Neural progenitor cell (in vitro differentiated cells): ENCODE data around the gene CDK16.

ENCODE experiments used
- EZH2 ChIP-seq: fragments of 200-600 bp; sonication (generic); IDR thresholded peaks from 2 replicates; pipeline ENCODE4 v1.6.1; 2017; ENCODE audit warnings: antibody characterized with exemption, mild to moderate bottlenecking, moderate library complexity
- TF ChIP-seq, protein P1 (sequence below): fragments of 200-600 bp; sonication (generic); IDR thresholded peaks from 2 replicates; pipeline ENCODE4 v1.5.1; 2017; ENCODE audit warnings: antibody characterized with exemption, mild to moderate bottlenecking

DNA sequence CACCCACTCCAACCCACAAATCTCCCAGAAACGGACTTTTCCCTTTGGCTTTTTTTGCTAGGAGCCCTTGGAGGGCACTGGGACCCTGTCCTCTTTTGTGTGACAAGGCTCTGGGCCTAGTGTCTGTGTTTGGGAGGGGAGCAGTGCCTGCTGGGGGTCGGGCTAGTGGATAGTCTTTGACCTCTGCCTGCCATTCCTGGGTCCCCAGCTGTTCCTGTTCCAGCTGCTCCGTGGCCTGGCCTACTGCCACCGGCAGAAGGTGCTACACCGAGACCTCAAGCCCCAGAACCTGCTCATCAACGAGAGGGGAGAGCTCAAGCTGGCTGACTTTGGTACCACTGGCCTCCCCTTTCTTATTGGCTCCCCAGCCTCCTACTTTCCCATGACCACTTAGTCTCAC lies 7.6 kb downstream of the CDK16 start:
- TF ChIP-seq, protein P1, sequence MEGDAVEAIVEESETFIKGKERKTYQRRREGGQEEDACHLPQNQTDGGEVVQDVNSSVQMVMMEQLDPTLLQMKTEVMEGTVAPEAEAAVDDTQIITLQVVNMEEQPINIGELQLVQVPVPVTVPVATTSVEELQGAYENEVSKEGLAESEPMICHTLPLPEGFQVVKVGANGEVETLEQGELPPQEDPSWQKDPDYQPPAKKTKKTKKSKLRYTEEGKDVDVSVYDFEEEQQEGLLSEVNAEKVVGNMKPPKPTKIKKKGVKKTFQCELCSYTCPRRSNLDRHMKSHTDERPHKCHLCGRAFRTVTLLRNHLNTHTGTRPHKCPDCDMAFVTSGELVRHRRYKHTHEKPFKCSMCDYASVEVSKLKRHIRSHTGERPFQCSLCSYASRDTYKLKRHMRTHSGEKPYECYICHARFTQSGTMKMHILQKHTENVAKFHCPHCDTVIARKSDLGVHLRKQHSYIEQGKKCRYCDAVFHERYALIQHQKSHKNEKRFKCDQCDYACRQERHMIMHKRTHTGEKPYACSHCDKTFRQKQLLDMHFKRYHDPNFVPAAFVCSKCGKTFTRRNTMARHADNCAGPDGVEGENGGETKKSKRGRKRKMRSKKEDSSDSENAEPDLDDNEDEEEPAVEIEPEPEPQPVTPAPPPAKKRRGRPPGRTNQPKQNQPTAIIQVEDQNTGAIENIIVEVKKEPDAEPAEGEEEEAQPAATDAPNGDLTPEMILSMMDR = no peak
- no peak for TF ChIP-seq EZH2
